SK-N-SH (cell line): ENCODE measurements around the gene FLAD1. TPM values are rescaled to one million over a fixed set of nuclear protein-coding genes. Genes with fewer than 3 reads are reported as not detected.

Source experiments
- CTCF ChIA-PET: fragments of 300-600, 350-600 bp; formaldehyde crosslinking; extraction: SDS; loops from one replicate; lab custom pipeline; 2021; lab: Yijun Ruan, JAX
- POLR2A ChIA-PET: fragments of 350-600 bp; sonication (Branson Sonifier 250); formaldehyde crosslinking; extraction: SDS; loops from one replicate; lab custom pipeline; 2020; ENCODE audit warnings: antibody characterized with exemption, inconsistent platforms; lab: Yijun Ruan, JAX
- DNase-seq: peaks from one replicate; pipeline ENCODE4 v3.0.0; 2012
- H2AFZ ChIP-seq: fragments of 200-600 bp; sonication (generic); 2 replicates; pipeline ENCODE4 v1.8.1; 2016; ENCODE audit warnings: antibody characterized with exemption, mild to moderate bottlenecking, low read depth
- H3F3A ChIP-seq: fragments of 200-600 bp; sonication (generic); replicated peaks from 2 replicates; pipeline ENCODE3; 2016; ENCODE audit warnings: antibody characterized with exemption, mild to moderate bottlenecking; ENCODE audit not compliant: insufficient read depth
- H3K27ac ChIP-seq, 2 experiments: fragments of 200-500 bp in 1 of 2; fragments of 200-600 bp in 1 of 2; sonication (Bioruptor generic) in 1 of 2; sonication (generic), shearing (Covaris generic) in 1 of 2; 2 replicates each; pipeline versions ENCODE4 v1.5.1 to v1.6.1; 2014 to 2016; ENCODE audit warnings: low read depth in 2 of 2, inconsistent platforms in 1 of 2, low read length in 1 of 2, mild to moderate bottlenecking in 1 of 2, mixed read lengths in 1 of 2
- H3K27me3 ChIP-seq: fragments of 200-600 bp; sonication (generic), shearing (Covaris generic); 2 replicates; pipeline ENCODE4 v1.6.1; 2016; ENCODE audit warnings: mixed run types; ENCODE audit not compliant: insufficient read depth
- H3K36me3 ChIP-seq, 2 experiments: fragments of 200-500 bp in 1 of 2; fragments of 200-600 bp in 1 of 2; sonication (Bioruptor generic) in 1 of 2; sonication (generic) in 1 of 2; replicated peaks in 1 of 2; 2 replicates each; pipeline versions ENCODE3 to v1.5.1; 2014 to 2016; ENCODE audit warnings: low read length in 1 of 2, mild to moderate bottlenecking in 1 of 2; ENCODE audit not compliant: insufficient read depth in 2 of 2, control insufficient read depth in 1 of 2
- H3K4me1 ChIP-seq, 2 experiments: fragments of 200-500 bp in 1 of 2; fragments of 200-600 bp in 1 of 2; sonication (Bioruptor generic) in 1 of 2; sonication (generic), shearing (Covaris generic) in 1 of 2; 2 replicates each; pipeline versions ENCODE4 v1.5.1 to v1.6.1; 2014 to 2016; ENCODE audit warnings: low read depth in 1 of 2, low read length in 1 of 2, mixed run types in 1 of 2; ENCODE audit not compliant: insufficient read depth in 2 of 2, control insufficient read depth in 1 of 2
- H3K4me2 ChIP-seq: fragments of 200-600 bp; sonication (generic), shearing (Covaris generic); 2 replicates; pipeline ENCODE4 v1.6.1; 2017; ENCODE audit warnings: mixed run types
- H3K4me3 ChIP-seq, 2 experiments: fragments of 200-500 bp in 1 of 2; fragments of 200-600 bp in 1 of 2; sonication (Bioruptor generic) in 1 of 2; sonication (generic), shearing (Covaris generic) in 1 of 2; 2 replicates each; pipeline versions ENCODE4 v1.5.1 to v1.8.1; 2014 to 2016; ENCODE audit warnings: low read depth in 2 of 2, inconsistent platforms in 1 of 2, low read length in 1 of 2, mild to moderate bottlenecking in 1 of 2, mixed read lengths in 1 of 2, moderate library complexity in 1 of 2
- H3K79me2 ChIP-seq: fragments of 200-600 bp; sonication (generic); 2 replicates; pipeline ENCODE4 v1.8.1; 2017; ENCODE audit warnings: mild to moderate bottlenecking; ENCODE audit not compliant: insufficient read depth
- H3K9ac ChIP-seq: fragments of 200-600 bp; sonication (generic); 2 replicates; pipeline ENCODE4 v1.6.1; 2017; ENCODE audit warnings: mixed run types
- H3K9me2 ChIP-seq: fragments of 200-600 bp; sonication (generic); 2 replicates; pipeline ENCODE4 v1.6.1; 2017; ENCODE audit warnings: mixed run types
- H3K9me3 ChIP-seq: fragments of 200-600 bp; sonication (generic); 2 replicates; pipeline ENCODE4 v1.6.1; 2017; ENCODE audit warnings: mixed run types, mild to moderate bottlenecking, moderate library complexity
- H4K20me1 ChIP-seq: fragments of 200-600 bp; sonication (generic); 2 replicates; pipeline ENCODE4 v1.6.1; 2017; ENCODE audit warnings: mild to moderate bottlenecking, mixed run types; ENCODE audit not compliant: insufficient read depth
- ELF1 ChIP-seq: IDR thresholded peaks from 2 replicates; pipeline ENCODE4 v1.4.0; 2012
- EP300 ChIP-seq, 2 experiments: IDR thresholded peaks; 2 replicates each; pipeline versions ENCODE4 v1.4.0 to v1.6.1; 2012; ENCODE audit warnings: borderline replicate concordance in 1 of 2, low read depth in 1 of 2, low read length in 1 of 2
- EZH2phosphoT487 ChIP-seq: fragments of 200-600 bp; sonication (generic); IDR thresholded peaks from 2 replicates; pipeline ENCODE4 v1.6.1; 2017; ENCODE audit warnings: low read depth, mixed run types, mild to moderate bottlenecking, antibody characterized with exemption, moderate library complexity, borderline replicate concordance
- FOSL2 ChIP-seq: IDR thresholded peaks from 2 replicates; pipeline ENCODE4 v1.4.0; 2012; ENCODE audit warnings: low read depth, mild to moderate bottlenecking, moderate library complexity, borderline replicate concordance
- FOXJ3 ChIP-seq: sonication (generic); formaldehyde crosslinking; IDR thresholded peaks from 2 replicates; pipeline ENCODE4 v1.5.1; 2020; ENCODE audit warnings: mild to moderate bottlenecking, missing genetic modification reagents
- FOXM1 ChIP-seq: IDR thresholded peaks from 2 replicates; pipeline ENCODE4 v1.4.0; 2012; ENCODE audit warnings: low read depth, mild to moderate bottlenecking
- GATA2 ChIP-seq: sonication (generic); formaldehyde crosslinking; IDR thresholded peaks from 2 replicates; pipeline ENCODE4 v1.5.0; 2020; ENCODE audit warnings: mild to moderate bottlenecking, missing genetic modification reagents
- MAX ChIP-seq: IDR thresholded peaks from 2 replicates; pipeline ENCODE4 v1.4.0; 2012; ENCODE audit warnings: low read depth
- NFIC ChIP-seq: IDR thresholded peaks from 2 replicates; pipeline ENCODE4 v1.4.0; 2012; ENCODE audit warnings: borderline replicate concordance
- NRF1 ChIP-seq: IDR thresholded peaks from 2 replicates; pipeline ENCODE4 v1.6.1; 2012; ENCODE audit warnings: low read depth, mild to moderate bottlenecking, low read length
- PBX3 ChIP-seq: IDR thresholded peaks from 2 replicates; pipeline ENCODE4; 2012
- POLR2AphosphoS5 ChIP-seq: IDR thresholded peaks from 2 replicates; pipeline ENCODE4 v1.6.1; 2012; ENCODE audit warnings: low read depth, low read length
- RCOR1 ChIP-seq: fragments of 150-350 bp; IDR thresholded peaks from 2 replicates; pipeline ENCODE4 v1.6.1; 2017; ENCODE audit warnings: antibody characterized with exemption, low read length
- REST ChIP-seq: IDR thresholded peaks from 2 replicates; pipeline ENCODE4 v1.6.1; 2012; ENCODE audit warnings: mild to moderate bottlenecking, low read depth, low read length, moderate library complexity
- SMC3 ChIP-seq: IDR thresholded peaks from 2 replicates; pipeline ENCODE4 v1.6.1; 2012; ENCODE audit warnings: low read depth, low read length, improper control_type of control experiment
- TAF1 ChIP-seq: IDR thresholded peaks from 2 replicates; pipeline ENCODE4 v1.6.1; 2012; ENCODE audit warnings: low read depth, mild to moderate bottlenecking, low read length, moderate library complexity, borderline replicate concordance
- TCF12 ChIP-seq: IDR thresholded peaks from 2 replicates; pipeline ENCODE4 v1.4.0; 2012
- TEAD4 ChIP-seq: IDR thresholded peaks from 2 replicates; pipeline ENCODE4 v1.4.0; 2012; ENCODE audit warnings: mild to moderate bottlenecking, borderline replicate concordance; ENCODE audit not compliant: insufficient read depth
- YY1 ChIP-seq: IDR thresholded peaks from 2 replicates; pipeline ENCODE4 v1.4.0; 2012; ENCODE audit warnings: low read depth, mild to moderate bottlenecking
- WGBS: methylation state at CpG from one replicate; pipeline ENCODE4 v1.1.6; 2017; ENCODE audit warnings: low lambda C conversion rate; 5-methylcytosine and 5-hydroxymethylcytosine counted together
- polyA plus RNA-seq, 3 experiments: library from polyadenylated mRNA; depleted of rRNA; stranded (reverse); fragments of >200 nt; gene quantifications; 2 replicates each; pipeline ENCODE4 v1.2.3, GENCODE V29; 2012
- TF ChIP-seq, protein P1 (sequence below): IDR thresholded peaks from 2 replicates; pipeline ENCODE4 v1.4.0; 2012; ENCODE audit warnings: low read depth, borderline replicate concordance
- TF ChIP-seq, protein P2 (sequence below): fragments of 150-350 bp; IDR thresholded peaks from 2 replicates; pipeline ENCODE4 v1.6.1; 2017; ENCODE audit warnings: antibody characterized with exemption, low read length, low read depth, borderline replicate concordance

The FLAD1 gene
- polyA plus RNA-seq, 1 of the 3 experiments (the other 2 are of a cell fraction) = 50.8 TPM

GRCh38 chr1:155003227-155003765 is 20.2 kb downstream of the FLAD1 start:
- peak; percentile 65 for DNase-seq
- POLR2A ChIA-PET = interaction anchor here (0.7 to 1.7 kb wide), 3 partner anchors 25 to 46 kb away, joined by 3 to 5 read pairs (median 5); no protein-coding TSS in a partner anchor
- no peaks in the 10 kb centered on the region for H3K9me2 ChIP-seq
- TF ChIP-seq ELF1 = no peak
- TF ChIP-seq TAF1 = 0 out of 2 replicates have a peak, but pooled peaks have one; percentile 20
- TF ChIP-seq, protein P1, sequence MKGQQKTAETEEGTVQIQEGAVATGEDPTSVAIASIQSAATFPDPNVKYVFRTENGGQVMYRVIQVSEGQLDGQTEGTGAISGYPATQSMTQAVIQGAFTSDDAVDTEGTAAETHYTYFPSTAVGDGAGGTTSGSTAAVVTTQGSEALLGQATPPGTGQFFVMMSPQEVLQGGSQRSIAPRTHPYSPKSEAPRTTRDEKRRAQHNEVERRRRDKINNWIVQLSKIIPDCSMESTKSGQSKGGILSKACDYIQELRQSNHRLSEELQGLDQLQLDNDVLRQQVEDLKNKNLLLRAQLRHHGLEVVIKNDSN = no peak
- no peak for TF ChIP-seq GATA2 (CRISPR knock-in tag)
- no peak for TF ChIP-seq FOXJ3 (CRISPR knock-in tag)
- no peak for TF ChIP-seq EP300 (IDR thresholded peaks at IDR 0.05; ENCODE audit: borderline replicate concordance in 1 of 2, low read depth in 1 of 2, low read length in 1 of 2)
- no peak for TF ChIP-seq EZH2phosphoT487
- no peak for TF ChIP-seq SMC3
- TF ChIP-seq RCOR1 = no peak
- no peak for TF ChIP-seq FOXM1
- 0 out of 2 replicates have a peak, but pooled peaks have one; percentile 15 for TF ChIP-seq POLR2AphosphoS5
- no peak for TF ChIP-seq YY1
- TF ChIP-seq NFIC = peak; percentile 76
- no peak for TF ChIP-seq NRF1
- TF ChIP-seq TEAD4 = no peak
- TF ChIP-seq REST = no peak
- TF ChIP-seq, protein P2, sequence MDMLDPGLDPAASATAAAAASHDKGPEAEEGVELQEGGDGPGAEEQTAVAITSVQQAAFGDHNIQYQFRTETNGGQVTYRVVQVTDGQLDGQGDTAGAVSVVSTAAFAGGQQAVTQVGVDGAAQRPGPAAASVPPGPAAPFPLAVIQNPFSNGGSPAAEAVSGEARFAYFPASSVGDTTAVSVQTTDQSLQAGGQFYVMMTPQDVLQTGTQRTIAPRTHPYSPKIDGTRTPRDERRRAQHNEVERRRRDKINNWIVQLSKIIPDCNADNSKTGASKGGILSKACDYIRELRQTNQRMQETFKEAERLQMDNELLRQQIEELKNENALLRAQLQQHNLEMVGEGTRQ = no peak
- TF ChIP-seq PBX3 = no peak
- TF ChIP-seq MAX = peak; percentile 36; the same call in 1 of the 2 replicates
- no peak for TF ChIP-seq FOSL2
- no peak for TF ChIP-seq TCF12
- H3K4me3 ChIP-seq = peak overlapping the region; percentile 79 to 95
- peak overlapping the region; percentile 70; the same call in 1 of the 2 replicates for H2AFZ ChIP-seq
- H3K27ac ChIP-seq = peak overlapping the region; percentile 72 to 96
- H3K27me3 ChIP-seq = no peaks in the 10 kb centered on the region
- H4K20me1 ChIP-seq = no peaks in the 10 kb centered on the region; the same call in 1 of the 2 replicates
- peaks cover 19 to 33% of the 10 kb centered on the region in 2 experiments for H3K4me1 ChIP-seq
- peaks cover 37% of the 10 kb centered on the region for H3K79me2 ChIP-seq
- H3F3A ChIP-seq = peaks cover 27% of the 10 kb centered on the region
- CTCF ChIA-PET = interaction anchor here (0.5 to 14.0 kb wide), 12 partner anchors 10 to 593 kb away, joined by 3 to 640 read pairs (median 4); partner anchors contain the start of genes CKS1B, FLAD1, LENEP and PBXIP1
- peaks cover 0 to 5% of the 10 kb centered on the region in 2 experiments for H3K36me3 ChIP-seq
- peak overlapping the region; percentile 100 for H3K4me2 ChIP-seq
- H3K9ac ChIP-seq = peak overlapping the region; percentile 86
- WGBS = under 1% methylated on average over 24 of the region's 37 CpGs
- no peaks in the 10 kb centered on the region for H3K9me3 ChIP-seq
